HepG2 (cell line): ENCODE results near the gene AP2S1. TPM values are rescaled to one million over a fixed set of nuclear protein-coding genes. Genes with fewer than 3 reads are reported as not detected.

Experiments used
- ATF5 ChIP-seq: sonication (generic); formaldehyde crosslinking; IDR thresholded peaks from 2 replicates; pipeline ENCODE4 v1.4.0; 2020; ENCODE audit warnings: mild to moderate bottlenecking, low read depth, missing genetic modification reagents
- DBP ChIP-seq: sonication (generic); formaldehyde crosslinking; IDR thresholded peaks from 2 replicates; pipeline ENCODE4 v1.4.0; 2020; ENCODE audit warnings: missing genetic modification reagents; ENCODE audit errors: not compliant biosample characterization
- EZH2 ChIP-seq: conservative IDR thresholded peaks from 2 replicates; pipeline ENCODE4 v1.6.1; 2012; ENCODE audit warnings: mild to moderate bottlenecking, low read depth, low read length, moderate library complexity
- KDM1A ChIP-seq: IDR thresholded peaks from 2 replicates; pipeline ENCODE4 v1.6.1; 2016; ENCODE audit warnings: missing compliant biosample characterization
- KDM5A ChIP-seq: fragments of 200-600 bp; sonication (generic); IDR thresholded peaks from 2 replicates; pipeline ENCODE4 v1.7.0; 2018; ENCODE audit warnings: antibody characterized with exemption, mild to moderate bottlenecking, low read length, borderline replicate concordance
- RAD51 ChIP-seq: fragments of 450-650 bp; IDR thresholded peaks from 2 replicates; pipeline ENCODE4 v1.6.1; 2016; ENCODE audit warnings: borderline replicate concordance
- REL ChIP-seq: sonication (generic); formaldehyde crosslinking; conservative IDR thresholded peaks from 2 replicates; pipeline ENCODE4 v1.8.0; 2022; ENCODE audit warnings: mild to moderate bottlenecking, missing genetic modification reagents, moderate library complexity
- THYN1 ChIP-seq: sonication (generic); formaldehyde crosslinking; IDR thresholded peaks from 2 replicates; pipeline ENCODE4 v1.8.1; 2023; ENCODE audit warnings: low read depth, mild to moderate bottlenecking, moderate library complexity, missing genetic modification reagents, borderline replicate concordance
- TRIM24 ChIP-seq: sonication (generic); formaldehyde crosslinking; IDR thresholded peaks from 2 replicates; pipeline ENCODE4 v1.8.0; 2022; ENCODE audit warnings: mild to moderate bottlenecking, missing genetic modification reagents
- ZBTB7A ChIP-seq: sonication (generic); formaldehyde crosslinking; IDR thresholded peaks from 2 replicates; pipeline ENCODE4 v1.8.0; 2022; ENCODE audit warnings: mild to moderate bottlenecking, missing genetic modification reagents
- ZNF138 ChIP-seq: sonication (generic); formaldehyde crosslinking; IDR thresholded peaks from 2 replicates; pipeline ENCODE4 v1.5.0; 2020; ENCODE audit warnings: mild to moderate bottlenecking, low read depth, missing genetic modification reagents
- ZNF160 ChIP-seq: sonication (generic); formaldehyde crosslinking; IDR thresholded peaks from 2 replicates; pipeline ENCODE4 v1.8.0; 2022; ENCODE audit warnings: mild to moderate bottlenecking, inconsistent platforms, missing genetic modification reagents
- ZNF276 ChIP-seq: sonication (generic); formaldehyde crosslinking; IDR thresholded peaks from 2 replicates; pipeline ENCODE4 v1.4.0; 2020; ENCODE audit warnings: mild to moderate bottlenecking, low read depth, missing genetic modification reagents
- ZNF329 ChIP-seq: sonication (generic); formaldehyde crosslinking; IDR thresholded peaks from 2 replicates; pipeline ENCODE4 v1.9.0; 2021; ENCODE audit warnings: low read depth, mild to moderate bottlenecking, missing genetic modification reagents
- ZNF550 ChIP-seq: sonication (generic); formaldehyde crosslinking; IDR thresholded peaks from 2 replicates; pipeline ENCODE4 v1.4.0; 2020; ENCODE audit warnings: mild to moderate bottlenecking, missing genetic modification reagents, borderline replicate concordance
- ZNF720 ChIP-seq: sonication (generic); formaldehyde crosslinking; IDR thresholded peaks from 2 replicates; pipeline ENCODE4 v1.4.0; 2020; ENCODE audit warnings: missing genetic modification reagents
- ZNF781 ChIP-seq: sonication (generic); formaldehyde crosslinking; IDR thresholded peaks from 2 replicates; pipeline ENCODE4 v1.5.1; 2020; ENCODE audit warnings: borderline replicate concordance, mild to moderate bottlenecking, missing genetic modification reagents; ENCODE audit errors: not compliant biosample characterization
- polyA plus RNA-seq, 8 experiments: library from polyadenylated mRNA; depleted of rRNA in 3 of 8; stranded (reverse) in 7 of 8; unstranded in 1 of 8; fragments of >200 nt; fragmentation: Illumina TruSeq in 4 of 8; extraction: Trizol in 4 of 8; gene quantifications; 2 replicates each; pipeline versions ENCODE4 v1.2.1 to v1.2.3, GENCODE V29; 2011 to 2016; ENCODE audit warnings: low read depth in 4 of 8, missing spikeins in 1 of 8, mixed read lengths in 1 of 8; ENCODE audit not compliant: insufficient read depth in 1 of 8
- total RNA-seq, 5 experiments: library from RNA; depleted of rRNA; stranded (reverse); fragments of >200 nt; fragmentation: Illumina TruSeq; extraction: Trizol; gene quantifications; 2 replicates each; pipeline ENCODE4 v1.2.3, GENCODE V29; 2016; ENCODE audit warnings: low read depth in 1 of 5
- TF ChIP-seq, protein P1 (sequence below): IDR thresholded peaks from 2 replicates; pipeline ENCODE4 v1.6.1; 2016; ENCODE audit warnings: low read depth, missing genetic modification reagents, missing compliant biosample characterization
- TF ChIP-seq, protein P2 (sequence below): sonication (generic); formaldehyde crosslinking; IDR thresholded peaks from 2 replicates; pipeline ENCODE4 v1.8.0; 2022; ENCODE audit warnings: low read depth, missing genetic modification reagents

Gene AP2S1
- total and polyA plus RNA-seq, 2 of the 13 experiments (the other 11 are each of a cell fraction or from before 2014, with no cell fraction given) = 45.2 to 86.1 TPM

DNA sequence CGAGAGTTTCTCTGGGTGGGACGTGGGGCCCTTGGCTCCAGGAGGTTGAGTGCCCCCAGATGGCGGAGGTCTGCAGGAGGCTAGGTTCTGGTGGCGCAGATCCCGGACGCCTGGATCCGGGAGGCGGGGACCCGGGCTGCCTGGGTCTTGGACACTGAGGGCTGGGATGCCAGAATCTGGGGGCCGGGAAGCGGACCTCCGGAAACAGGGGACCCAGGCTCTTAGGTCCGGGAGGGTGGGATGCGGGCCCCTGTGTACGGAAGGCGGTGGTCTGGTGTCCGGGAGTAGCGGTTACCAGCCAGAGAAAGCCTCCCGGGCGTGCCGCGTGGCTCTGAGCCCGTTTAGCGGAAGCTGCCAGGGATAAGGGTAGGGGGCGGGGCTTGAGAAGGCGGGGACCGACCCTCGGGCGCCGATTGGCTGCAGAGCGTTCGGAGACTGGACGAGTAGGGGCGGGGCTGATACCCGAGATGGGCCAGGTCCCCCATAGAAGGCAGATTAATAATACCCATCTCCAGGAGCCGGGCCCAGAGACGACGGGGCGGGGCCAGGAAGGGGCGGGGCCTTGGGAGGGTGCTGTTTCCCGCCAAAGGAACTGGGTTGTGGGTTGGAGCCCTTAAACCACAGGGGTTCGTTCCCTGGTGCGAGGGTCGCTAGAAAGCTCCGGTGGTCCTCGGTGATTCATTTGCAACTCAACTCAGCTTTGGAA lies 62.2 kb downstream of the AP2S1 start, which contains the start of gene SLC1A5 (continued):
- TF ChIP-seq ZNF550 (CRISPR knock-in tag) = no peak
- TF ChIP-seq ZNF781 = peak; percentile 31
- peak; percentile 73; the same call in 1 of the 2 replicates for TF ChIP-seq REL (CRISPR knock-in tag)
- no peak for TF ChIP-seq ZNF138 (CRISPR knock-in tag)
- no peak for TF ChIP-seq ZBTB7A (CRISPR knock-in tag)
- TF ChIP-seq ZNF276 (CRISPR knock-in tag) = 0 out of 2 replicates have a peak, but pooled peaks have one; percentile 23
- no peak for TF ChIP-seq RAD51
- no peak for TF ChIP-seq DBP
- TF ChIP-seq ATF5 (CRISPR knock-in tag) = 0 out of 2 replicates have a peak, but pooled peaks have one; percentile 52
- no peak for TF ChIP-seq TRIM24 (CRISPR knock-in tag)
- no peak for TF ChIP-seq EZH2
- peak; percentile 83 for TF ChIP-seq ZNF329
- TF ChIP-seq ZNF160 (CRISPR knock-in tag) = no peak
- no peak for TF ChIP-seq THYN1 (CRISPR knock-in tag)
- TF ChIP-seq ZNF720 (CRISPR knock-in tag) = no peak
- TF ChIP-seq, protein P1, sequence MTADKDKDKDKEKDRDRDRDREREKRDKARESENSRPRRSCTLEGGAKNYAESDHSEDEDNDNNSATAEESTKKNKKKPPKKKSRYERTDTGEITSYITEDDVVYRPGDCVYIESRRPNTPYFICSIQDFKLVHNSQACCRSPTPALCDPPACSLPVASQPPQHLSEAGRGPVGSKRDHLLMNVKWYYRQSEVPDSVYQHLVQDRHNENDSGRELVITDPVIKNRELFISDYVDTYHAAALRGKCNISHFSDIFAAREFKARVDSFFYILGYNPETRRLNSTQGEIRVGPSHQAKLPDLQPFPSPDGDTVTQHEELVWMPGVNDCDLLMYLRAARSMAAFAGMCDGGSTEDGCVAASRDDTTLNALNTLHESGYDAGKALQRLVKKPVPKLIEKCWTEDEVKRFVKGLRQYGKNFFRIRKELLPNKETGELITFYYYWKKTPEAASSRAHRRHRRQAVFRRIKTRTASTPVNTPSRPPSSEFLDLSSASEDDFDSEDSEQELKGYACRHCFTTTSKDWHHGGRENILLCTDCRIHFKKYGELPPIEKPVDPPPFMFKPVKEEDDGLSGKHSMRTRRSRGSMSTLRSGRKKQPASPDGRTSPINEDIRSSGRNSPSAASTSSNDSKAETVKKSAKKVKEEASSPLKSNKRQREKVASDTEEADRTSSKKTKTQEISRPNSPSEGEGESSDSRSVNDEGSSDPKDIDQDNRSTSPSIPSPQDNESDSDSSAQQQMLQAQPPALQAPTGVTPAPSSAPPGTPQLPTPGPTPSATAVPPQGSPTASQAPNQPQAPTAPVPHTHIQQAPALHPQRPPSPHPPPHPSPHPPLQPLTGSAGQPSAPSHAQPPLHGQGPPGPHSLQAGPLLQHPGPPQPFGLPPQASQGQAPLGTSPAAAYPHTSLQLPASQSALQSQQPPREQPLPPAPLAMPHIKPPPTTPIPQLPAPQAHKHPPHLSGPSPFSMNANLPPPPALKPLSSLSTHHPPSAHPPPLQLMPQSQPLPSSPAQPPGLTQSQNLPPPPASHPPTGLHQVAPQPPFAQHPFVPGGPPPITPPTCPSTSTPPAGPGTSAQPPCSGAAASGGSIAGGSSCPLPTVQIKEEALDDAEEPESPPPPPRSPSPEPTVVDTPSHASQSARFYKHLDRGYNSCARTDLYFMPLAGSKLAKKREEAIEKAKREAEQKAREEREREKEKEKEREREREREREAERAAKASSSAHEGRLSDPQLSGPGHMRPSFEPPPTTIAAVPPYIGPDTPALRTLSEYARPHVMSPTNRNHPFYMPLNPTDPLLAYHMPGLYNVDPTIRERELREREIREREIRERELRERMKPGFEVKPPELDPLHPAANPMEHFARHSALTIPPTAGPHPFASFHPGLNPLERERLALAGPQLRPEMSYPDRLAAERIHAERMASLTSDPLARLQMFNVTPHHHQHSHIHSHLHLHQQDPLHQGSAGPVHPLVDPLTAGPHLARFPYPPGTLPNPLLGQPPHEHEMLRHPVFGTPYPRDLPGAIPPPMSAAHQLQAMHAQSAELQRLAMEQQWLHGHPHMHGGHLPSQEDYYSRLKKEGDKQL (CRISPR knock-in tag) = no peak
- TF ChIP-seq, protein P2, sequence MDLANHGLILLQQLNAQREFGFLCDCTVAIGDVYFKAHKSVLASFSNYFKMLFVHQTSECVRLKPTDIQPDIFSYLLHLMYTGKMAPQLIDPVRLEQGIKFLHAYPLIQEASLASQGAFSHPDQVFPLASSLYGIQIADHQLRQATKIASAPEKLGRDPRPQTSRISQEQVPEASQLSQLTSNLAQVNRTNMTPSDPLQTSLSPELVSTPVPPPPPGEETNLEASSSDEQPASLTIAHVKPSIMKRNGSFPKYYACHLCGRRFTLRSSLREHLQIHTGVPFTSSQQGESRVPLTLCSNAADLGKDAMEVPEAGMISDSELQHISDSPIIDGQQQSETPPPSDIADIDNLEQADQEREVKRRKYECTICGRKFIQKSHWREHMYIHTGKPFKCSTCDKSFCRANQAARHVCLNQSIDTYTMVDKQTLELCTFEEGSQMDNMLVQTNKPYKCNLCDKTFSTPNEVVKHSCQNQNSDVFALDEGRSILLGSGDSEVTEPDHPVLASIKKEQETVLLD = no peak
- TF ChIP-seq KDM1A = no peak
- 0 out of 2 replicates have a peak, but pooled peaks have one; percentile 41 for TF ChIP-seq KDM5A
